Activated CD4-positive, alpha-beta T cell treated with anti-CD3 and anti-CD28 coated beads for 48 hours (primary cell): ENCODE data around the gene CFAP74.

Experiments
- DNase-seq: peaks from one replicate; pipeline ENCODE4 v3.0.0-alpha.2; 2020

CFAP74 gene

DNA sequence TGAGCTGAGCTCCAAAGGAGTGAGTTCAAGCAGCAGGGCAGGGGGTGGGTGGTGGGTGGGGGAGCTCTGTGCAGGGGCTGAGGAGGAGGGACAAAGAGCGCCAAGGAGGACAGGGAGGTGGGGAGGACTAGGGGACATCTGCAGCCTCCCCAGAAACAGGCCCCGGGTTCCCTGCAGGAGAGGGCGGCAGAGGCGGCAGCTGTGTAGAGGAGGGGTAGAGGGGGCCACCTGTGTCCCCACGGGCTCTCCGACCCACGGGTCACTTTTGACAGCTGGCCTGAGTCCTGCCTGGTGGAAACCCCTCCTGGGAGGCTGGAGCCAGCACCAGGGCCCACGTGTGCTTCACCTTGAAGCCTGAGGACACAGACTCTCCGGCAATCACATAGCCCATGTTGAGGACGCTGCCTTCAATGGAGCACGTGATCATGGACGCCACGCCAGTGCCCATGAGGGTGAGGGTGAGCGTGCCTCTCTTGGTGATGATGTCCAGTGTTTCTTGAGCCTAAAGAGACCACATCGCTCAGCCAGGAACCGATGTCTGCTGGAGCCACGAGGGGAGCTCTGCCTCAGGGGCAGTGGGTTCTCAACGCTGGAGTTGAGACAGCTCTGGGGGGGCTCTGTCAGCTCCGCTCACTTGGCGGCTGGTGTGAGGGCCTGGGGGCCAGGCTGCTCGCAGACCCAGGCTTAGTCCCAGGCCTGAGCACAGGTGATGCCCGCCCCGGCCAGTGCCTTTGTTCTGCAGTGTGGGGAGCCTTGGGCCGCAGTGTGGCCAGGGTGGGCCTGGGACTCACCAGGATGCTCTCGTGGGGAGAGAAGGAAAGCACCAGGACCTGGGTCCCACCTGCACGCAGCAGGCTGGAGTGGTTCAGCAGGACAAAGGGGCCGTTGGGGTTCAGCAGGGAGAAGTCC, 77.9 kb downstream of the CFAP74 start:
- DNase-seq: no peak

DNA sequence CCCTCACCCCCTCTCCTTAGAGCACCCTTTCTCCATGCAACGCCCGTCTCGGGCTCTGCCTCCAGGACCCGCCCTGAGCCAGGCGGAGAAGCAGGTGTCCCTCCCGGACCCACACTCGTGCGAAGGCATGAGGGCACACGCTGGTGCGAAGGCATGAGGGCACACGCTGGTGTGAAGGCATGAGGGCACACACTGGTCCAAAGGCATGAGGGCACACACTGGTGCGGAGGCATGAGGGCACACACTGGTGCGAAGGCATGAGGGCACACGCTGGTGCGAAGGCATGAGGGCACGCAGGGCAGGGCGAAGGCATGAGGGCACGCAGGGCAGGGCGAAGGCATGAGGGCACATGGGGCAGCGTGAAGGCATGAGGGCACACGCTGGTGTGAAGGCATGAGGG, 78.7 kb downstream of the CFAP74 start:
- no peak for DNase-seq

DNA sequence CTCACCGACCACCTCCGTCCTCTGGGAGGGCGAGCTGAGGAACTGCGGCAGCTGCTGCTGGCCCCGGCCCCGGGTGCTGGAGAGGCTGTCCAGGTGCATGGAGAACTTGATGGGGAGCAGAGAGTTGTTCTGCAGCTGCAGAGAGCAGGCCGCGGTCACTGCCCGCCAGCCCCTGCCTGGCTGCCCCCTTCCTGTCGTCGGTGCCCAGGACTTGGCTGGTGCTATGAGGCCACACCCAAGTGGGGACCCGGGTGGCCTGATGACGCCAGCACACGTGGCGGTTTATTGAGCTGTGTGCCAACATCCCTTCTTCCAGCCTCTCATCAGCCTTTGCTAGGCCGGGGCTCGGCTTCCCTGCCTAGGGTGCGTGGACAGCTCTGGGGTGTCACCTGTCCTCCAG, 79.2 kb downstream of the CFAP74 start:
- DNase-seq: no peak

DNA sequence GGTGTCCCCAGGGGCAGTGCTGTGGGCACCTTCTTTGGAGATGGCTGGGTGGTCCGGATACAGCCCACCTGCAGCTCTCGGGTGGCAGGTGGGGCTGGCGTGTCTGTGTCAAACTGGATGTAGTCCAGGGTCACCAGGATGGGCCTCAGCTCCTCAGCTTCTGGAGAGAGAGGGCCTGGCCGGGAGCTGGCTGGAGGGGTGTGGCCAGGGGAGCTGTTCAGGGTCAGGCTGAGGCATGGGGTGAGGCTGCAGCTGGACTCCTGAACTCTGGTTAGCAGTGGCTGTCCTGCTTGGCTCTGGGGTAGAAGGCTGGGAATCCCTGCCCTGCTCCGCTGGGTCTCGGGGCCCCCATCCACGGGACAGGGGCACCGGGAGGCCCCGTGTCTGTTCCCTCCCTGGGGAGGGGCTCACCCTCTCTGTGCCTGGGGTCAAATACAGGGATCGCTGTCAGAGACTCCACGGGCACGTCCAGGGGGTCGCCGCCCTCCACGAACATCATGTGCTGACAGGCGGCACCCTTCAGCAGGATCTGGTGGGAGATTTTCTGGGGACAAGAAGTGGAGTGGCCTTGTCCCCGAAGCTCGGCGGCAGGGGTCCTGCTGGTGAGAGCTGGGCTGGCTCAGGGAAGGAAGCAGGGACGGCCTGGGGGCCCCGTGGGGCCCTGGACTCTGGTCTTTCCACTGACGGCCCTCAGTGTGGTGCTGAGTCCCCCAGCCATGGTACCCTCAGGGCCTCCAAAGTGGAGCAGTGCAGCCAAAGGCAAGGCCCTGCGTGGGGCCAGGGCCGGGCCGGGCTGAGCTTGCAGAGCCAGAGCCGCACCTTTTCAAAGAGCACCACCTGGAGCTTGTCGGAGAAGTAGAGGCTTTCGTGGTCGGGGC, 80.4 kb downstream of the CFAP74 start:
- no peak for DNase-seq

- DNase-seq: no peak
Observed at GRCh38 chr1:1922702-1922955, 81.0 kb downstream of the CFAP74 start.

DNA sequence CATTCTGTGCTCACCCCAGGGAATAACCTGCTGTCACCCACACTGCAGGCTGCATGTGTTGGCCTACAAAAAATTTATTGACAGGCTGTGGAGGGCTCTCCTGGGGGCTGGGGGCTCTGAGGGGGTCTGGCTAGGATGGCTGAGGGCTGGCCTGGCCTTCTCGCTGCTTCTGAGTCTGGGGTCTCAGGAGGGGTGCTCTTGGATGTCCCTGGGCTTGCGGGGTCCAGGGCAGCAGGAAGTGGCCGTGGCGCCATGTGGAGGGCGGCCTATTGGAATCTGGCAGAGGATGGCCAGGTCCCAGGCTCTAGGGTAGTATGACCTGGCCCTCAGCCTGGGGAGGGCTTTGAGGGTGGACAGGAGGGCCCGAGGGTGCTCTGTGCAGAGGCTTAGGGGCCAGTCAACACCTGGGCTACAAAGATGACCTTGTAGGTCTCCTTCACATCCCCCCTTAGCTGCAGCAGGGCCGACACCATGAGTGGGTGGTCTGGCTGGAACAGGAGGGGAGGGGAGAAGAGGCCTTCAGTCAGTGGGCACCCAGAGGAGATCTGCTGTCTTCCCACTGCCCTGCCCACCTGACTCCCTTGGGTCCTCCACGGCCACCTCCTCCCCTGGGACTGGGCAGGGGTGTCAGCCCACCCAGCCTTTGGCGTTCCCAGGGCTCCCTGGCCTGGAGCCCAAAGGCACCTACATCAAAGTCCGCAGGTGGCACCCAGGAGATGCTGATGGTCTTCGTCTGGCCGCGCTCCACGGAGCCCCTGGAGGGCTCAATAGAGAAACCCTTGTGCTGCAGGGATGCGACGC, 81.5 kb downstream of the CFAP74 start:
- DNase-seq: no peak

DNA sequence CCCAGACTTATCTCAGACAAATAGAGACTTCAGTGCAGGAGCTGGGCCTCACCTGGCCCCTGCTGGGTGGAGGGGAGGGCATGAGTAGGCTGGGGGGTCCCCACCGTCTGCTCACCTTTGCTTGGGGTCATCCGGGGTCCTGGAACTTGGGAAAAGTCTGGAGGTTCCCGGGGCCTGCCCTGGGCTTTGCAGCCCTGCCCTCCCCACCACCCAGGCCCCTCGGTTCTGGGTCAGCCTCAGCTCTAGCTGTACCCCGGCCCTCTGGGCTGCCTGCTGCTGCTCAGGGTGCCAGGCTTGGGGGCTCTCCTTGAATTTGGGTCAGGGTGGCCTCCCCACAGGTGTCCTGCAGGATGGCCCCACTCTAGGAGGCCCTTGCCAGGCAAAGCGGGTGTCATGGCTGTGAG, 82.1 kb downstream of the CFAP74 start:
- no peak for DNase-seq

DNA sequence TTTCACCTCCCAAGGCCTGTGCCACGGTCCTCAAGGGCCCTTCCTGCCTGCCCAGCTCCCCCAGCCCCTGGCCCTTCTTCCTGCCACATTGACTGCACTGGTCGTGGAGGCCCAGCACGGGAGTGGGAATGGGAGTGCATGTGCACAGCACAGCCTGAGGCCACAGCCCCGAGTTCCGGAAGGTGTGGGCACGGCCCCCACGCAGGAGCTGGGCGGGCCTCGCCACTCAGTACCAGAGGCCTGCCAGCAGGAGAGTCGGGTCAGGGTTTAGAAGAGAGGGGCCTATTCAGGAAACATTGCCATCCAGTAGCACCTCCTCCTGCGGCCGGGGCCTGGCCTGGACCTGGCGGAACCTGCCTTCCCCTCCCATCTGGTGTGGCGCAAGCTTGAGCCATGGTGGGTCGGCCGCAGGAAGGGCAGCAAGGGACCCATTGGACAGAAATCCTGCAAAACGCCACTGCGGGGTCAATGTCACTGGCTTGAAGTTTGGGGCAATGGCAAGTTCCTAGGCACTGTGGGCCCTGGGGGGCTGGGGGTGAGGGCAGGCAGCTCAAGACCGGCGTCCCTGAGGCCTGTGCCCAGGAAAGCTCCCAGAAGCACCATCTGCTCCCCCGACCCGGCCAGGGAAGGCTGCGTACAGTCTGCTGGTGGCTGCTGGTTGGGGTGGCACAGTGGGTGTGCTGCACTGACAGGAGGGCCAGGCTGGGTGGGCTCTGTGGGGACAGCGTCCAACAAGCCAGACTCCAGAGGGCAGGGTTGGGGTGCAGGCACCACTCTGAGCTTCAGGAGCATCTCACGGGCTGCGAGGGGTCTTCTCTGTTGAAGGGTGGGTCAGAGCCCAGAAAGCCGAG, 82.8 kb downstream of the CFAP74 start:
- DNase-seq: no peak

DNA sequence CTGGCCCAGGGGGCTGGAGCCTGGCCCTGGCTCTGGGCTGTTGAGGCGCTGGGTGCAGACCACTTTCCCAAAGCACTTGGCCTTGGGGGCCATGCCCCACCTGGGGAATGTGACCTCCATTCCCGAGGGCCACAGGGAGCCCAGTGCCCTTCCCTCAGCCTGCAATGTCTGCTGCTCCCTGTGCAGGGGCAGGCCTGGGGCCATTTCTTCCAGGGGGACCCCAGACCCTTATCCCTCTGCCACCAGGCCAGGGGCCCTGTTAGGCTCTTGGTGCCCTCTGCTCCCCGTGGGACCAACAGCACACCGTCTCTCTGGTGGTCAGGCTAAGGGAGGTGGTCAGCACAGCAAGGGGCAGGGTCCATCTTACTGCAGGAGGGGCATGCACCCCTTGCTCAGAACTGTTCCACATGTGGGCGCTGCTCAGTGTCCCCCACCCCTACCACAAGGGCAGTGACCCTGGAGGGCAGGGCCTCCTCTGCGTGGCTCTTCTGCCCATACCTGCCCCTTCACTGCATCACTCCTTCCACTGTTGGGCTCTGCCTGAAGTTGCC, 83.5 kb downstream of the CFAP74 start:
- DNase-seq: no peak

- DNase-seq: peak; percentile 99
Observed at GRCh38 chr1:1919304-1920056, 84.1 kb downstream of the CFAP74 start.

- no peak for DNase-seq
Observed at GRCh38 chr1:1918901-1919303, 84.7 kb downstream of the CFAP74 start, which contains the start of gene TMEM52. Gene TMEM52, minus strand, starts transcription at chr1:1919279. Its CDS starts 14 bp downstream, at chr1:1919265.

GRCh38 chr1:1917995-1918900, 85.3 kb downstream of the CFAP74 start:
- no peak for DNase-seq

DNA sequence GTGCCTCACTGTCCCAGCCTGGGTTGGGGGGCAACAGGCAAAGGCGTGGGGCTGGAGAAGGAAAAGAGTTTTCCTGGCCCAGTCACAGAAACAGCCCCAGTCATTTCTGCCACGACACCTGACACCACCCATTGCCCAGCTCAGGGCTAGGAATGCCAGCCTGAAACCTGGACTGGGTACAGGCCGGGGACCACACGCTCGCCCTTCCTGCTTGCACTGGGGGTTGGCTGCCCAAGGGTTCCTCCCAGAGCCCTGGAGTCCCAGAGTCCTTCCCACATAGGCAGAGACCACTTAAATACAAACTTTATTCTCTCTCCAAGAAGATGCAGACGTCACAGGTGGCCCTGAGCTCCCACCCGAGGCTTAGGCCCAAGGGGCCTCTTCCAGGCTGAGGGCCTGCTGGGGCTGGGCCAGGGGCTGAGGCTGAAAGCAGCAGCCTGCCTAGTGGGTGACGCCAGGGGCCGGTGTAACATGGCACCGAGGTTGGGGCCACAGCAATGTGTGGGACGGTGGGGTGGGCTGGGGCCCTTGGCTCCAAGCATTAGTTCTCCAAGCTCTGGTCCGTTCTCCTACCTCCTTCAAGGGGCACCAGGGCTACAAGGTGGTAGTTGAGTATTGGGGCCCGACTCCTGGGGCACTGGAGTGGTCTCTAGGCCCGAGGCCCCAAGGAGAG, 86.1 kb downstream of the CFAP74 start:
- no peak for DNase-seq

DNA sequence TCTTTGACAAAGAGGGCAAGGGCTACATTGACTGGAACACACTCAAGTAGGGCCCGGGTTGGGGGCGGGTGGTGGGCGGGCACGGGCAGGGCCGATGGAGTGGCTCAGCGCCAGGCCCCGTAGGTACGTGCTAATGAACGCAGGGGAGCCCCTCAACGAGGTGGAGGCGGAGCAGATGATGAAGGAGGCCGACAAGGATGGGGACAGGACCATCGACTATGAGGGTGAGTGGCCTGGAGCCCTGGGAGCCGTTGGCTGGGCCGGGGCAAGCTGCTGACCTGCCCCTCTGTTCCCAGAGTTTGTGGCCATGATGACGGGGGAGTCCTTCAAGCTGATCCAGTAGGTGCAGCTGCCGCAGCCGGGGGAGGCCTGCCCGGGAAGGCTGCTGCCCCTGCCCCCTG, 86.7 kb downstream of the CFAP74 start:
- DNase-seq: no peak

GRCh38 chr1:1915911-1916840, 87.4 kb downstream of the CFAP74 start:
- DNase-seq: no peak

GRCh38 chr1:1914971-1915692, 88.5 kb downstream of the CFAP74 start, which contains the start of gene CALML6:
Gene CALML6, plus strand, starts transcription at chr1:1915260. Its CDS starts 21 bp downstream, at chr1:1915281.
- DNase-seq: no peak
